Stimulated activated CD4-positive, alpha-beta T cell treated with anti-CD3 and anti-CD28 coated beads, TNF-alpha, amount 100 ng/mL, for 24 hours (primary cell): ENCODE data around the gene UBR3.
"Not testable (repeated sequence)": the region's sequence is repeated elsewhere in the genome, so short reads cannot be mapped to it uniquely, and the experiment has no call there.

ENCODE experiments used
- DNase-seq, 3 experiments: peaks; one replicate each; pipeline ENCODE4 v3.0.0-alpha.2; 2020; ENCODE audit warnings: low read depth in 3 of 3

The UBR3 gene

DNA sequence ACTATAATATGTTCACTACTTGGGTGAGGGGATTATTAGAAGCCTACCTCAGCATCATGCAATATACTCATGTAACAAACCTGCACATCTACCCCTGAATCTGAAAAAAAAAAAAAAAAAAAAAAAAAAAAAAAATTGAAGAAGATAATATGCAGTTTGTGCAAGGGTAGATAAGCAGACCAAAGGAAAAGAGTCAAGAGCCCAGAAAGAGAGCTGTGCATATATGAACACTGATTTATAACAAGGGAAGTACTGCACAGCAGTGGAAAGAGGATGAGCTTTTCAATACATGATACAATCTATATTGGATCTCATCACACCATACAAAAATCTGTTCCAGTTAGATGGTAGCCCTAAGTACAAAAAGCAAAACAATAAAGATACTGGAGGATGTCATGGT is 268.1 kb downstream of the UBR3 start:
- DNase-seq, result no peak

DNA sequence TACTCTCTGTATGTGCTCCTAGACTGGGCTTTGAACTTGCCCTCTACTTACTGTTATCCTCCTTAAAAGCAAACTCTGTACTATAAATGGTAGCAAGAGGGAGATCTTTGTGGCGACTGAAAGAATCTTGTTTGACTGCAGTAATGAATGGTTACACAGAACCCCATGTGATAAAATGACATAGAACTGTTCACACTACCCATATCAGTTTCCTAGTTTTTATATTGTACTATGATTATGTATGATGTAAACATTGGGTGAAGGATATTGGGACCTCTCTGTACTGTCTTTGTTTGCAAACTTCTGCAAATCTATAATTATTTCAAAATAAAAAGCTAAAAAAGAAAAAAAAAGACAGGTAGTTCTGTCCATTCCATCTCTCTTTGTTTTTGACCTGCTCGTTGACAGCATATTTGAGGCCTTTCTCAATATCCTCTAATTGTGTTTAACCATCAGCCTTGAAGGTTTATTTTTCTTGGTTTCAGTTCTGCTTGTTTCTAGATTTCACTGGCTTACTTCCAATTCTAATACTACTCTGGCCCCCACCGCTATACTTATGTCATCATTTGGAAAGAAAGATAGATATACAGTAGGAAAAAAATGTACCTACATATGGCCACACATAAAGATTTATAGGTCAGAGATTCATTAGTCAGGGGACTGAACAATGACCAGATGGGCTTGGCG is 271.5 kb downstream of the UBR3 start:
- no peak for DNase-seq

DNA sequence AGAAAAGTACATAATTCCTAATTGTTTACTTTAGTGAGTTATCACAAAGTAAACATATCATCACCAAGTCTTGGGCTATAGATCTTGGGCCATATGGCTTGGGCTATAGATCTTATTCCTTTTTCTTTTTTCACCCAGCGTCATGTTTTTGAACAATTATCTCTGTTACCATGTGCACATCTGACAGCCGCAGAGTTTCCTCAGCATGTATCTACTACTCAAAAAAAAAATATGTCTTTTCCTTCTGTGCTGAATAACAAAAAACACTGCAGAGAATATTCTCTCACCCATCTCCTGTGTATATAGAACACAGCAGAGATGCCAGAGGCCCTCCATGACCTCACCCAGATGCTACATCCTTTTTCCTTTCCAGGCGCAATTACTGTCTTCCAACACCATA is 274.5 kb downstream of the UBR3 start:
- DNase-seq, result no peak

DNA sequence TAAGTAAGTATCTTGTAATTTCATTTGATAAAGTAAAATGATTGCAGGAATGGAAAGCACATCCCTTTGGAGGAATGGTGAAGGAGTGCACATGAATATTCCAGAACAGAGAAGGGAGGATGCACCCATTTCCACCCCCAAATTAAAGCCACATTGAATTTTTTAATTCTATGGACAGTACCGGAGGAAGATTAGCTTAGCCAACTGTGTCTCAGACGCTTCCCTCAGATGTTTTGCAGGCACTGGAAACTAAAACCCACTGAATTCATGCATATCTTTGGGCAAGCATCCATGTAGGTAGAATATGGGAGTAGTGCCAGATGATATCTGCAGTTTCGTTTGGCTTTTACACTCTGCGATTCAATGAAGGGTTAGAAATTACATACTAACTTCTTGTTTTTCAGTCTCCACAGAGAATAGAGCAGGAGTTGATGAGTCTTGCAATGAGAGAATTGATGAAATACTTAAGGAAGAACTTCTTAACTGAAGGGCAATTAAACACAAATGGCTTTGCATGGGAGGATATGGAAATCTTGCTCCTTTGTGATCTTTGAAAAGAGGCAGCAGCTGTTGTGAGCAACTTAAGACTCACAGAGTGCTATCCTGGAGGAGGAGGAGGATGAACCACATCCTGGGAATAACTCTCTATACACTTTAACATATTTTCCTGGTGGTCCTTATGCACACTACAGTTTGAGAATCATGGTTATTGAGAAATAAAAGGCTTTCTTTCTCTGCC is 279.0 kb downstream of the UBR3 start:
- no peak for DNase-seq

- no peak for DNase-seq
These were observed 286.1 kb downstream of the UBR3 start for GRCh38 chr2:170113168-170113894.

DNA sequence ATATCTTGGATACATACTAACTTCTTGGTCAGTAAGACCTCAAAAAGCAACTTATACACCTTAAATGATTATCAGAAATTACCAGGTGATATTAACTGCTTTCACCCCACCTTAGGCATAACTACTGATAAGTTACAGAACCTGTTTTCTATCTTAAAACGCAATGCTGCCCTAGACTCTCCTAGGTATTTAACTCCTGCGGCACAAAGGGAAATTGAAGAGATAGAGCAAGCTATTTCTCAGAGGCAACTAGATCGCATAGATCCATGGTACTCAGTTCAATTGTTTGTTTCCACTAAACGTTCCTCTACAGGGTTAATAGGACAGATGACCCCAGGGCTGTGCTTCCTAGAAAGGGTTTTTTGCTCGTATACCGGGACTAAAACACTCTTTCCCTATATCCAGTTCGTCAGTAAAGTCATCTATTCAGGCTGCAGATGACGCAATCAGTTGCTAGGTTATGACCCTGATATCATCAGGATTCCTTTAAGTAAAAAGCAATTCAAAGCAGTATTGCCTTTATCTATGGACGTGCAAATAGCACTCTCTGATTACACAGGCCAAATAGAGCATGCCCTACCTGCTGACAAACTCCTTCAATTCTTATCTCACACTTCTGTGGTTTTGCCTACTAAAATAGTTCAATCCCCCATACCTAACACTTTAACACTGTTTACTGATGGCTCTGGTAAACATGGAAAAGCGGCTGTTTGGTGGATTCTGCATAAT is 288.4 kb downstream of the UBR3 start:
- no peak for DNase-seq

GRCh38 chr2:170118641-170119040 is 291.4 kb downstream of the UBR3 start:
- DNase-seq, result no peak

DNA sequence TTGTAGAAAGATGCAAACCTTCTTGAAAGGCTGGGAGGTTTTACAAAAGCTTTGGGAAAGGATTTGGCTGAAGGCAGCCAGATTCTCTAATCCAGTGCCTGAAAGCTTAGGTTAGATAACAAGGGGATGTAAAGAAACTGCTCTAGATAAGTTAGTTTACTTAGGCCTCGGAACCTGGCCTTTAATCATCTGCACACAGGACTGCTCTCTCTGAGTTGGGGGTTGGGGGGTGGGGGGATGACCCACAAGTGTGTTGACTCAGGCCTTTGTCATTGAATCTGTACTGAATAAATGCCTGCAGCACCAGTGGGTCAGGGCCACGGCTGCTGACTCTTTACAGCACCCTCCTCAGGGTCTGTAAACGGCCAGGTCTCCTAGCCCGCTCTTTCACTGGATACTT is 292.1 kb downstream of the UBR3 start:
- not testable (repeated sequence) for DNase-seq

GRCh38 chr2:170121689-170122088 is 294.4 kb downstream of the UBR3 start:
- DNase-seq, result no peak

GRCh38 chr2:170122883-170123547 is 295.8 kb downstream of the UBR3 start:
- no peak for DNase-seq

- no peak for DNase-seq
These were observed 296.3 kb downstream of the UBR3 start for GRCh38 chr2:170123593-170123992.

- not testable (repeated sequence) for DNase-seq
These were observed 299.0 kb downstream of the UBR3 start for GRCh38 chr2:170126138-170126728.
